GM12874 (cell line): ENCODE results near the gene KLF2.

ENCODE experiments used
- TF ChIP-seq, protein P1 (sequence below): IDR thresholded peaks from 2 replicates; pipeline ENCODE4 v1.5.1; 2011; ENCODE audit warnings: low read depth, mild to moderate bottlenecking, control low read depth, low read length, moderate library complexity; ENCODE audit not compliant: insufficient read depth

KLF2 gene

GRCh38 chr19:16363852-16364230 is 39.2 kb downstream of the KLF2 start:
- TF ChIP-seq, protein P1, sequence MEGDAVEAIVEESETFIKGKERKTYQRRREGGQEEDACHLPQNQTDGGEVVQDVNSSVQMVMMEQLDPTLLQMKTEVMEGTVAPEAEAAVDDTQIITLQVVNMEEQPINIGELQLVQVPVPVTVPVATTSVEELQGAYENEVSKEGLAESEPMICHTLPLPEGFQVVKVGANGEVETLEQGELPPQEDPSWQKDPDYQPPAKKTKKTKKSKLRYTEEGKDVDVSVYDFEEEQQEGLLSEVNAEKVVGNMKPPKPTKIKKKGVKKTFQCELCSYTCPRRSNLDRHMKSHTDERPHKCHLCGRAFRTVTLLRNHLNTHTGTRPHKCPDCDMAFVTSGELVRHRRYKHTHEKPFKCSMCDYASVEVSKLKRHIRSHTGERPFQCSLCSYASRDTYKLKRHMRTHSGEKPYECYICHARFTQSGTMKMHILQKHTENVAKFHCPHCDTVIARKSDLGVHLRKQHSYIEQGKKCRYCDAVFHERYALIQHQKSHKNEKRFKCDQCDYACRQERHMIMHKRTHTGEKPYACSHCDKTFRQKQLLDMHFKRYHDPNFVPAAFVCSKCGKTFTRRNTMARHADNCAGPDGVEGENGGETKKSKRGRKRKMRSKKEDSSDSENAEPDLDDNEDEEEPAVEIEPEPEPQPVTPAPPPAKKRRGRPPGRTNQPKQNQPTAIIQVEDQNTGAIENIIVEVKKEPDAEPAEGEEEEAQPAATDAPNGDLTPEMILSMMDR = no peak

- TF ChIP-seq, protein P1 = no peak
Measured at GRCh38 chr19:16364231-16364865, 39.7 kb downstream of the KLF2 start.

GRCh38 chr19:16365300-16365996 is 40.8 kb downstream of the KLF2 start:
- TF ChIP-seq, protein P1 = no peak

GRCh38 chr19:16366056-16366432 is 41.4 kb downstream of the KLF2 start:
- TF ChIP-seq, protein P1 = no peak

- TF ChIP-seq, protein P1 = no peak
Measured at GRCh38 chr19:16366433-16367260, 42.0 kb downstream of the KLF2 start.

- TF ChIP-seq, protein P1 = no peak
Measured at GRCh38 chr19:16367261-16367683, 42.6 kb downstream of the KLF2 start.

DNA sequence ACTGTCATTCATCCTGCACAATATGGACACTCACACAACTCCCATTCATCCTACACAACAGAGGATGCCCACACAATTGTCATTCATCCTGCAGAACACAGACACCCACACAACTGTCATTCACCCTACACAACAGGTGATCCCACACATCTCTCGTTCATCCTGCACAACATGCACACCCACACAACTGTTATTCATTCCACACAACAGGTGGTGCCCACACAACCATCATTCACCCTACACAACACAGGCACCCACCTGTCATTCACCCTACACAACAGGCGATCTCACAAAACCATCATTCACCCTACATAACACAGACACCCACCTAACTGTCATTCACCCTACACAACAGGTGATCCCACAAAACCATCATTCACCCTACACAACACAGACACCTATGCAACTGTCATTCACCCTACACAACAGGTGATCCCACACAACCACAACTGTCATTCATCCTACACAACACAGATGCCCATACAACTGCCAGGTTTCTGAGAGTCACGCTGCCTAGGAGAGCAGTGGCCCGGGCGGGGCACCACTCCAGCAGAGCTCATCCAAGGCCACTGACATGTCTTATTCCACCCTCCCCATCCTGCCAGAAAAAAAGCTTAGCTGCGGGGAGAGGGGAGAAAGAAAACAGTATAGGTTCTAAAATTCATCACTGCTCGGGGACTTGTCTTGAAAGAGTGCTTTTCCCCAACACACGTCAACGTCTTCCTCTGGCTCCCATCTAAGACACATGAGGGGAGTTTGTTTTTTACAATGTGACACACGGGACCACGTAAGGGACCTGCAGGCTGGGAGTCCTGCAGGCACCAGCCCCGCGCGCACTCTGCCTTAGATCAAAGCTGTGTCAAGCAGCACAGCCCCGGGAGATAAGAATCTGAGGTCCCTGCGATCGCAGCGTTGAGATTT is 44.0 kb downstream of the KLF2 start:
- TF ChIP-seq, protein P1 = no peak
